SK-N-MC (cell line): ENCODE measurements around the gene C1QTNF1.

Source experiments
- EZH2 ChIP-seq: fragments of 200-600 bp; sonication (generic); IDR thresholded peaks from one replicate; pipeline ENCODE4 v1.6.1; 2017; ENCODE audit warnings: antibody characterized with exemption
- FOXP2 ChIP-seq: optimal IDR thresholded peaks from 2 replicates; pipeline ENCODE3; 2011; ENCODE audit warnings: mild to moderate bottlenecking, moderate library complexity; ENCODE audit not compliant: insufficient read depth; ENCODE audit errors: extremely low read length, control extremely low read depth
- POLR2AphosphoS5 ChIP-seq: IDR thresholded peaks from 2 replicates; pipeline ENCODE4 v1.6.1; 2012; ENCODE audit warnings: mild to moderate bottlenecking, low read depth, low read length, borderline replicate concordance

- no peak for TF ChIP-seq EZH2
- TF ChIP-seq POLR2AphosphoS5: no peak
- no peak for TF ChIP-seq FOXP2
Measured at GRCh38 chr17:79000396-79001189, 23.4 kb upstream of the C1QTNF1 start.
